GM10248 (cell line): ENCODE data around the gene GTF3C6.
A peak's percentile ranks its signal among the peaks of the same experiment; 100 is the strongest.

Experiments
- CTCF ChIA-PET: fragments of 300-600 bp; sonication (Branson Sonifier 250); formaldehyde crosslinking; extraction: SDS; loops from one replicate; lab custom pipeline; 2021; ENCODE audit warnings: antibody characterized with exemption; lab: Yijun Ruan, JAX
- POLR2A ChIA-PET: fragments of 350-650 bp; sonication (Branson Sonifier 250); formaldehyde crosslinking; extraction: SDS; loops from one replicate; lab custom pipeline; 2020; ENCODE audit warnings: antibody characterized with exemption; lab: Yijun Ruan, JAX
- DNase-seq: peaks from one replicate; pipeline ENCODE4 v3.0.0; 2012; ENCODE audit errors: extremely low spot score
- TF ChIP-seq, protein P1 (sequence below): IDR thresholded peaks from 2 replicates; pipeline ENCODE4 v1.5.1; 2012; ENCODE audit warnings: mild to moderate bottlenecking, low read depth; ENCODE audit errors: extremely low read depth, missing control alignments, control extremely low read depth

Gene GTF3C6

DNA sequence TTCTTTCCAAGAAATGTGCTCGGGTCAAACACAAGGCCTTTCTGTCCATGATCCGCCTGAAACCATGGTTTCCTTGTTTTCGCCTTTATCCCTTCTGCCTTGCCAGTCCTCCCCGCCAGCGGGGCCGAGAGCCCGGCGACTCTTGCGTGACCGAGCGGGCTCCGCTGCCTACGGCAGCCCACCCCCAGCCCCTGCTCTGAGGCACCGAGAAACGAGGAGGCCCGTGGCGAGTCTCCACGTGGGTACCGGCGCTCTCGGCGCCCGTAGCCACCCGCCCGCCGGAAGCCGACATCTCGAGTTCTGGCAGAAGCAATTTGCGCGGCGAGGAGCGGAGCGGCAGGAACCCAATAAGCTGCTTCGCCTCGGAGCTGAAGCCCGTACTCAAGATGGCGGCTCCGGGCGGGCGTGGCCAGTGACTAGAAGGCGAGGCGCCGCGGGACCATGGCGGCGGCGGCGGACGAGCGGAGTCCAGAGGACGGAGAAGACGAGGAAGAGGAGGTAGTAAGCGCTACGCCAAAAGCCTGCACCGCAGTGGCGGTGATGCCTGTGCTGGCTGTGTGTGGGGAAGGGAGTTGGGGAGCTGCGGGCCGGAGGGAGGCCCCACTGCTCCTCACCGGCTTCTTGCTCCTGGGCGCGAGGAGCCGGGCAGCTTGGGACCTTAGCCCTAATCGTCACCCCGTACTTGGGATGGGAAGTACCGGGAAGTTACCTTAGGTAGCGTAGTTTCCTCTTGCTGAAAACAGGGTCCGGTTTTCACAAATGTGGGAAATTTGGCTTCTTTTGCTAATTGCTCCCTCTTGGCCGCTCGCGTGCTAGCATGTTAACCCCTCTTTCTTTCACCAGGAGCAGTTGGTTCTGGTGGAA lies at the start of gene GTF3C6:
GTF3C6 (plus strand) TSS at position 378 of the 864 bp plus-strand sequence; CDS start at position 442, 64 bp downstream.
- DNase-seq: peak; percentile 92
- ChIA-PET CTCF (interaction anchor here (0.9 to 1.9 kb wide), 13 partner anchors 8 to 430 kb away, joined by 3 to 13 read pairs (median 3); no protein-coding TSS in a partner anchor), POLR2A (interaction anchor here (0.6 to 2.5 kb wide), 9 partner anchors 9 to 144 kb away, joined by 3 to 16 read pairs (median 4); partner anchors contain the start of genes AMD1 and CDK19)
- TF ChIP-seq, protein P1, sequence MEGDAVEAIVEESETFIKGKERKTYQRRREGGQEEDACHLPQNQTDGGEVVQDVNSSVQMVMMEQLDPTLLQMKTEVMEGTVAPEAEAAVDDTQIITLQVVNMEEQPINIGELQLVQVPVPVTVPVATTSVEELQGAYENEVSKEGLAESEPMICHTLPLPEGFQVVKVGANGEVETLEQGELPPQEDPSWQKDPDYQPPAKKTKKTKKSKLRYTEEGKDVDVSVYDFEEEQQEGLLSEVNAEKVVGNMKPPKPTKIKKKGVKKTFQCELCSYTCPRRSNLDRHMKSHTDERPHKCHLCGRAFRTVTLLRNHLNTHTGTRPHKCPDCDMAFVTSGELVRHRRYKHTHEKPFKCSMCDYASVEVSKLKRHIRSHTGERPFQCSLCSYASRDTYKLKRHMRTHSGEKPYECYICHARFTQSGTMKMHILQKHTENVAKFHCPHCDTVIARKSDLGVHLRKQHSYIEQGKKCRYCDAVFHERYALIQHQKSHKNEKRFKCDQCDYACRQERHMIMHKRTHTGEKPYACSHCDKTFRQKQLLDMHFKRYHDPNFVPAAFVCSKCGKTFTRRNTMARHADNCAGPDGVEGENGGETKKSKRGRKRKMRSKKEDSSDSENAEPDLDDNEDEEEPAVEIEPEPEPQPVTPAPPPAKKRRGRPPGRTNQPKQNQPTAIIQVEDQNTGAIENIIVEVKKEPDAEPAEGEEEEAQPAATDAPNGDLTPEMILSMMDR: no peak

GRCh38 chr6:110930781-110931180 lies 27.7 kb upstream of the GTF3C6 start:
- TF ChIP-seq, protein P1: no peak
- ChIA-PET CTCF (interaction anchor here (1.6 kb wide), 1 partner anchor 45 kb away, joined by 4 read pairs; no protein-coding TSS in a partner anchor), POLR2A (no interaction called here)
- no peak for DNase-seq

DNA sequence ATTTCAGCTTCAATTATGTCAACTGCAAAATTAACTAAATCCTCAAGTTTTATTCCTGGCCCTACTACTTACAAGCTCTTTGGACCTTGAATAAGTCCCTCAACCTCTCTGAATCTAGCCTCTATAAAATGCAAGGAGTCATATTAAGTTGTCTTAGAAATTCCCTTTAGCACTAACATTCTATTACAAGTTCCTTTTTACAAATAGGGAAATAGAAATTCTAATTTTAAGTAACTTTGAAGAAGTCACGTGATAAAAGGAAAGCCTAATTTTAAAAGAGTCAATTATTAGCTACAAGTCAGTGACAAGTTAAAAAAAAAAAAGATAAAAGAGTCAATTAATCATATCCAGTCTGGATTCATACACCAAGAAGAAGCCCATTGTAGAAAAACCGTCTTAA lies 24.6 kb upstream of the GTF3C6 start:
- DNase-seq: no peak
- ChIA-PET CTCF (interaction anchor here (0.9 to 2.3 kb wide), 5 partner anchors 10 to 251 kb away, joined by 3 to 6 read pairs (median 4); no protein-coding TSS in a partner anchor), POLR2A (interaction anchor here (0.8 kb wide), 1 partner anchor 59 kb away, joined by 3 read pairs; the partner anchor contains the start of gene AMD1)
- TF ChIP-seq, protein P1: no peak

GRCh38 chr6:110934381-110934898 lies 24.1 kb upstream of the GTF3C6 start:
- DNase-seq: no peak
- TF ChIP-seq, protein P1: no peak
- CTCF ChIA-PET: interaction anchor here (0.9 to 2.3 kb wide), 5 partner anchors 10 to 252 kb away, joined by 3 to 6 read pairs (median 4); no protein-coding TSS in a partner anchor
- POLR2A ChIA-PET: no interaction called here

GRCh38 chr6:110935171-110935570 lies 23.3 kb upstream of the GTF3C6 start:
- TF ChIP-seq, protein P1: no peak
- ChIA-PET POLR2A (no interaction called here), CTCF (interaction anchor here (1.5 to 1.7 kb wide), 2 partner anchors 11 to 45 kb away, joined by 4 to 6 read pairs; no protein-coding TSS in a partner anchor)
- DNase-seq: no peak

DNA sequence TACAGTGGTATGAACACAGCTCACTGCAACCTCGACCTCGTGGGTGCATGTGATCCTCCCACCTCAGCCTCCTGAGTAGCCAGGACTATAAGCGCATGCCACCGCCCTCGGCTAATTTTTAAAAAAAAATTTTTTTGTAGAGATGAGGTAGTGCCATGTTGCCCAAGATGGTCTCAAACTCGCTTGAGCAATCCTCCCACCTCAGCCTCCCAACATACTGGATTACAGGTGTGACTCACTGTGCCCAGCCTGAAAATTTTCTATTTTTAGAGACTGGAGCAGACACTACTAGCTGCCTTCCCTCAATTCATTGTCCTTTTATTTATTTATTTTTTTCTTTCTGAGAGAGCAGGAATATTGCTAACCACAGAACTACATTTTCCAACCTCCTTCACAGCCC lies 20.3 kb upstream of the GTF3C6 start:
- ChIA-PET CTCF (no interaction called here), POLR2A (no interaction called here)
- no peak for DNase-seq
- TF ChIP-seq, protein P1: no peak
